ENCODE results near the gene PPFIBP1.

The PPFIBP1 gene

GRCh38 chr12:27527512-27527911, 3.5 kb downstream of the PPFIBP1 start:
- Histone ChIP-seq H3K27ac (no peak overlapping the region), H3K4me3 (no peak overlapping the region)
- DNase-seq (ENCODE audit: low spot score), result no peak
- TF ChIP-seq CTCF (IDR thresholded peaks at IDR 0.05), result no peak

- TF ChIP-seq CTCF (IDR thresholded peaks at IDR 0.05), result no peak
- no peak overlapping the region for H3K27ac ChIP-seq
- no peak overlapping the region for H3K4me3 ChIP-seq
- no peak for DNase-seq (ENCODE audit: low spot score)
Measured at GRCh38 chr12:27528788-27529187, 4.8 kb downstream of the PPFIBP1 start.

GRCh38 chr12:27530157-27530922, 6.3 kb downstream of the PPFIBP1 start:
- Histone ChIP-seq H3K4me3 (no peak overlapping the region), H3K27ac (no peak overlapping the region)
- TF ChIP-seq CTCF (IDR thresholded peaks at IDR 0.05), result no peak
- DNase-seq (ENCODE audit: low spot score), result no peak

- TF ChIP-seq CTCF (IDR thresholded peaks at IDR 0.05), result no peak
- DNase-seq (ENCODE audit: low spot score), result no peak
- Histone ChIP-seq H3K27ac (no peak overlapping the region), H3K4me3 (no peak overlapping the region)
Measured at GRCh38 chr12:27531896-27532295, 7.9 kb downstream of the PPFIBP1 start.

- no peak overlapping the region for H3K4me3 ChIP-seq
- DNase-seq (ENCODE audit: low spot score), result no peak
- TF ChIP-seq CTCF (IDR thresholded peaks at IDR 0.05), result no peak
- H3K27ac ChIP-seq, result no peak overlapping the region
Measured at GRCh38 chr12:27534060-27534764, 10.2 kb downstream of the PPFIBP1 start.

- TF ChIP-seq CTCF (IDR thresholded peaks at IDR 0.05), result no peak
- no peak overlapping the region for H3K27ac ChIP-seq
- no peak for DNase-seq (ENCODE audit: low spot score)
- no peak overlapping the region for H3K4me3 ChIP-seq
Measured at GRCh38 chr12:27534765-27535161, 10.8 kb downstream of the PPFIBP1 start.

GRCh38 chr12:27535318-27535717, 11.3 kb downstream of the PPFIBP1 start:
- H3K27ac ChIP-seq, result no peak overlapping the region
- H3K4me3 ChIP-seq, result no peak overlapping the region
- no peak for DNase-seq (ENCODE audit: low spot score)
- TF ChIP-seq CTCF (IDR thresholded peaks at IDR 0.05), result no peak

Data from coronary artery (tissue), 2 donors.